ENCODE measurements around the gene LDHD.
A peak's percentile ranks its signal among the peaks of the same experiment; 100 is the strongest.
"Not testable (repeated sequence)": the region's sequence is repeated elsewhere in the genome, so short reads cannot be mapped to it uniquely, and the experiment has no call there.

Gene LDHD

DNA sequence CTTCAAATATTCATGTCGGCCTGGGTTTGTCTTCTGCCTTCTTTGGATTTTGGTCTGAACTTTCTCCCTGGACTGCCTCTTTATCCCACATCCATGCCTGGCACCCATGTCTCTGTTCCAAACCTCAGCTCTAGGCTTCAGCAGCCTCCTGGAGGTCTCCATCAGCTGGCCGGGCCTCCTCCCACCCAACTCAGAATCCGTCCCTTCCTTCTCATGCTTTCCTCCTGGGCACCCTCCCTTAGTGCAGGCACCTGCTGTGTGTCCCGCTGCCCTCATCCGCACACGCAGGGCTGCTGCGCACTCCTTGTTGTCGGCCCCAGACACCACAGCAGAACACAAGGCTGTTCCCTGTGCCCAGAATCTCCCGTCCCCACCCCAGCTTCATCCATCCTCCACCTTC lies 14.0 kb downstream of the LDHD start:
- DNase-seq (ENCODE audit: low read depth, low spot score): no peak
- H3K4me3 ChIP-seq (ENCODE audit: low read length): no peak overlapping the region

GRCh38 chr16:75101635-75102034 lies 14.9 kb downstream of the LDHD start:
- no peak overlapping the region for H3K4me3 ChIP-seq (ENCODE audit: low read length)
- DNase-seq (ENCODE audit: low read depth, low spot score): no peak

DNA sequence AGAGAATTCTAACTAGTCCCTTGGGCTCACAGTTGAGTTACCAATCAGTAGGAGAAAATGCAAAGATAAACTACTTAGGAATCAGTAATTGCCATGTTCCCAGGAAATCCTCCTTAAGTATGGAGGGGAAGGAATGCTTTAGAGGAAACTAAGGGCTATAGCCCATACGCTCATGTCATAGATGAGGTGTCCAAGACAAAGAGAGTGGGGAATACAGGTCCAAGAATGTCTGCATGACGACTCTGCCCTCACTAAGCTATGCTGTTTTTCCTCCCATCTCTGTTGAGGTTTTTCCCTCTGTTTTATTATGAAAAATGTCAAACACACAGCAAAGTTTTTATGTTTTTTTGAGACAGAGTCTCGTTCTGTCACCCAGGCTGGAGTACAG lies 16.0 kb downstream of the LDHD start:
- no peak for DNase-seq (ENCODE audit: low read depth, low spot score)
- H3K4me3 ChIP-seq (ENCODE audit: low read length): no peak overlapping the region

DNA sequence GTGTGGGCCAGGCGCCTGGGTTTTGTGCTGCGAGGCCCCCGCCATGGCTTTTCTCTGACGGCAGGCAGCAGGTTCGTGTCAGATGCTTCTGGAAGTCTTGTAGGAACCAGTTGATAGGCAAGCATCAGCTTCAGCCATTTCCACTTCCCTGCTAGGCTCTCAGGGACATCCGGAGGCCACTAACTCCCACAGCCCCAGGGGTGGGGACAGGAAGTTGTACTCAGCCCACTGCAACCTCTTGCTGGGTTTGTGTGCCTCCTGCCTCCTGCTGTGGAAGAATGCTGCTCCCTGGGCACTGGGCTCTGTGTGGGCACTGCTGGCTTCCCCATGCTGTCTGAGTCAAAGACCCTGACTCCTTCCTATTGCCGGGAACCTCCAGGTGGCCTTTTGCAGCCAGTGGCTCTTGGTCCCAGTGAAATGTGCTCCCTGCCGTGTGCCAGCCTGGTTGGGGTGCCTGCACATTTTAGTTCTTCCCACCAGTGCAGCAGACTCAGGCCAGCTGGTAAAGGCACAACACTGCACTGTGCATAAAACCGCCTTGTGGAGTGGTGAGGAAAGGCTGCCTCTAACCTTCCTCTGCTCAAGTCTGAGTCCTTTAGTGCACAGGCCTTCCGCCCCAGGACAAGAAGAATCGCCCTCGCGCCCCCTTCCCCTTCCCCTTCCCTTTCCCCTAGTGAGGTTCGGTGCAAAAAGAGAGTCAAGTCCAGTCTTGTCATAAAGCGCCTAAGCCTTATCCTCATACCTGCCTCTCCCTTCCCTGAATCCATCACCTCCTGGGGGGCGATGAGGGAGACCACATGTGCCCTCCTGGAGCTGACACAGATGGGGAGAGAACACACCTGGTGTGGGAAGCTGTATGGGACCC lies 16.6 kb downstream of the LDHD start:
- H3K4me3 ChIP-seq (ENCODE audit: low read length): peak overlapping the region; percentile 20
- DNase-seq (ENCODE audit: low read depth, low spot score): peak; percentile 72

DNA sequence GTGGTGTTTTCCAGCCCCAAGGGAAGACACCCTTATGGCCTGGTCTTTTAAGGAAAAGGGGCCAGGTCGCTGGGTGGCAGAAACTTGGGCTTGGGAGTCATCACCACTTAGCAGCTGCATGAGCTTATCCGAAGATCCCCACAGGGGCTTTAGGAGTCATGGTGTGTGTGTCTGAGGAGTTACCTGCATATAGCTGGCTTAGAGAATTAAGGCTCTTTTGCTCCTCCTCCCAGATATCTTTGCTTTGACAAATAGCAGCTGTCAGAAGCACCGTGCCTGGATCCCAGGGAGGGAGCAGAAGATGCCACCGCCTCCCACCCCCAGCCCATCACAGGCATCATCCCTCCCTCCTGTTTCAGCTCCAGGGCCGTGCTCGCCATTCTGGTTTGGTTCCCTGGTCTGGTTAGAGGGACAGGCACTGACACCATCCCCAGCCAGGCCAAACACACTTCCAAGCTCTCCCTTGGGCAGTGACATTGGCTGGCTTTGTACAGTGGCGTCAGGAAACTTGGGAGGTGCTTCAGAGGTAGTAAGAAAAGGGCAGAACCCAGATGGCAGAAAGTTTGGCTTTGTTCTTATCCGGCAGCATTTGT lies 17.4 kb downstream of the LDHD start:
- peak overlapping the region; percentile 20 for H3K4me3 ChIP-seq (ENCODE audit: low read length)
- no peak for DNase-seq (ENCODE audit: low read depth, low spot score)

DNA sequence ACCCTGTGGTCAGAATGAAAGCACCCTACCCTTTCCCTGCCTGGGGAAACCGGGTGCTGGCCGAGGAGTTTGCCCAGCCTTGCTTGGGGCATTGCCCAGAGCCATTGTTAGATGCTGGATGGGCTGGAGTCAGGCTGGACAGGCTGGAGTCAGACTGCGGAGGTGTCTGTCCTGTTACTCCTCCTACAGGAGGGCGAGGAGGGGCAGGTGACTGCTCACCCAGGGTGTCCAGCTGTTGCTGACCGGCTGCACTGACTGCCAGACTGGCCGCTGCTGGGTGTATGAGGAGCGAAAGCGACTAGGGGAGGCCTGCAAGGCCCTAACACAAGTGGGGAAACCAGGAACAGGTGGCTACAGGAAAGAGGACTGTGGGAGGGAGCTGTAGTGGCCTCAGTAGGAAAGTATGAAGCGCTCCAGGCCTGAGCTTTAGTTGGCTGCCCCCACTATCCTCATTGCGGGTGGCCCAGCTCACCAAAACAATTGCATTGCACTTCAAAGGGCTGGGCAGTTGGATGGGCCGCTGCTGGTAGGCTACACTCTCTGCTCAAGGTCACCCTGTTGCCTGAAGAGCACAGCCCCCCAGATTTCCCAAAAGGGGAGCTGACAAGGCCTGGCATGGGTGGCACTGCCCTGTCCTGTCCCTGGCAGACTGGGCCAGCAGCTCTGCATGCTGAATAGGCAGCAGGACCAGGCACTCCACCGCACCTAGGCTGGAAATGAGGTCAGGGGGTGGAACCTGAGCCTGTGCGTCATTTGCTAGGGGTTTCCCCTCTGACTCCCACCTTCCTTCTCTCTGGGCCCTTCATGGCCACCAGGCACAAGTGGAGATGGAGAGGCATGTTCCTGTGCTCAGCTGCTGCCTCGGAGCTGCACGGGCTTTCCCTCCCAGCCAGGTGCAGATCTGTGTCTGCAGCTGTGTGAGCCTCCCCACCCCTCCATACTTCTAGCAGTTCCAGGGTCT lies 18.4 kb downstream of the LDHD start:
- H3K4me3 ChIP-seq (ENCODE audit: low read length): no peak overlapping the region
- DNase-seq (ENCODE audit: low read depth, low spot score): peak; percentile 80

DNA sequence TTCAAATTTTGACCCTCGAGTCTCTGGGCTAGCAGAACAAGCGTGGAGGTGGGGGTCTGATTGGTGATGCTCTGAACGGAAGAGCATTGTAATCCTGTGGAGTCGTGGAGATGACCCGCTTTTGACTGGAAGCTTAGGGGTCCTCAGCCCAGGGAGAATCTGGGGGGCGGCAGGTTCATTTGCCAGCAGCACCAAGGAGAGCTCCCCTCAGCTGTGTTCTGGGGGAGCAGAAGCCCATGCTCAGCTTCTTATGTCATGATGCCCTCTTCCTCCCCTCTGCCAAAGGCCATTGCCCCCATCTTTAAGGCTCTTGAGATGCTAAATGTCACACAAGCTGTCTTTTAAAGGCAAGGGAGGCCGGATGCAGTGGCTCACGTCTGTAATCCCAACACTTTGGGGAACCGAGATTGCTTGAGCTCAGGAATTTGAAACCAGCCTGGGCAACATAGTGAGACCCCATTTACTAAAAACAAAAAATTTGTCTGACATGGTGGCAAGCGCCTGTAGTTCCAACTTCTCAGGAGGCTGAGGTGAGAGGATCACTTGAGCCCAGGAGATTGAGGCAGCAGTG lies 19.3 kb downstream of the LDHD start:
- DNase-seq (ENCODE audit: low read depth, low spot score): no peak
- no peak overlapping the region for H3K4me3 ChIP-seq (ENCODE audit: low read length)

DNA sequence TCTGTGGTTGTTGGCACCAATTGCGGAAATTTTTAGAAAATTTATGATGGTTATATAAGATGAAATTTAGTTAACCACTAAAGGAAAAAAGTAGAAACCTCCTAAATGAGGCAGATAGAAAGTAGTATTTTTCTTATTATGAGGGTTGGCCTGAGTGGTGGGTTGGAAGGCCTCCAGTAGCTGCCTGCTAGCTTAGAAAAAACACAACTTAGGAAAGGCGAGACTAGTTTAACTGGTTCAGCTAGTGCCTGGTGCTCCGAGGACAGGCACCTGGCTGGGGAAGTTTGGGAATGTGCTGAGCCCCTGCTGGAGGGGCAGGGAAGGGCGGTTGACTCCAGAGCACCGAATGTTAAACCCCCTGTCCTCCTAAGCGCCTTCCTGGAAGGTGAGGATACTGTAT lies 19.9 kb downstream of the LDHD start:
- no peak for DNase-seq (ENCODE audit: low read depth, low spot score)

GRCh38 chr16:75095204-75095621 lies 21.4 kb downstream of the LDHD start:
- DNase-seq (ENCODE audit: low read depth, low spot score): no peak
- no peak overlapping the region for H3K4me3 ChIP-seq (ENCODE audit: low read length)

More for the DNA sequence above, 19.9 kb downstream of the LDHD start:
- H3K4me3 ChIP-seq (ENCODE audit: low read length): no peak overlapping the region

DNA sequence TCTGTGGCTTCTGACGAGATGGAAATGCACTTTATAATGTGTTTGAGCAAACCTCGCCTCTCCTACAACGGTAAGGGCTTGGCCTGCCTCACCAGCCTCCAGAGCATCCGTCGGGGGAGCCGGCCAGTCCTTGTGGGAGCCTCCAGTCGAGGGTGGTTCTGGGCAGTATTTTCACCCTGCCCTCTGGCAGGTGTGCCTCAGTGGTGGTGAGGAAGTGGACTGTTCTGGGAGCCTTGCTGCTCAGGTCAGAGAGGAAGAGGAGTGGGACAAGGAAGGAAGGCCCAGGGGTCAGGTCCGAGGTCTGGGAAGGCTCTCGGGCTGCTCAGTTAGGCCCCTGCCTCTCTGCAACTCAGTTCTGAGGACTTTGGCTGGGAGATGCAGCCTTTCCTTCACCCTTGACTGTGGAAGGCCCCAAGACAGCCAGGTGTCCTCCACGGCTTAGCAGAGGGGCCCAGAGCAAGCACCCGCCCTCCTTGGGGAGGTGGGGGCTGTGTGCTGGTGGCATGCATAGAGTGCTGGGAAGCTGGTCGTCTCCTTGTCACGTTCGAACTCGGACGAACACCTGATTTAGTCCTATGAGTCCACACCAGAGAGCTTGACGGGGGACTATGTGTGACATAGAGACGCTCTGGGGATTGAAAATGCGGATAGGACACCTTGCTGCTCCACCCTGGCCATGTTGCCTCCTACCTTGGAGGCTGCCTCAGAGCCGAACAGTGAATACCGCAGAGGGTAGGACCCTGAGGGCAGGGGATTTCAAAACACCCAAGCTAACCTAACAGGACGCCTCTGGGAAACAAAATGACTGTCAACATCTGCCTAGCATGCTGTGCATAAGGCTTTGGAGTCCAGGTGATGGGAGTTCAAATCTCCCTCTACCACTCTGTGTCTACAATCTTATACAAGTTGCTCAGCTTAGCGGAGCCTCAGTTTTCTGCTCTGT lies 22.7 kb downstream of the LDHD start:
- DNase-seq (ENCODE audit: low read depth, low spot score): no peak
- H3K4me3 ChIP-seq (ENCODE audit: low read length): no peak overlapping the region

DNA sequence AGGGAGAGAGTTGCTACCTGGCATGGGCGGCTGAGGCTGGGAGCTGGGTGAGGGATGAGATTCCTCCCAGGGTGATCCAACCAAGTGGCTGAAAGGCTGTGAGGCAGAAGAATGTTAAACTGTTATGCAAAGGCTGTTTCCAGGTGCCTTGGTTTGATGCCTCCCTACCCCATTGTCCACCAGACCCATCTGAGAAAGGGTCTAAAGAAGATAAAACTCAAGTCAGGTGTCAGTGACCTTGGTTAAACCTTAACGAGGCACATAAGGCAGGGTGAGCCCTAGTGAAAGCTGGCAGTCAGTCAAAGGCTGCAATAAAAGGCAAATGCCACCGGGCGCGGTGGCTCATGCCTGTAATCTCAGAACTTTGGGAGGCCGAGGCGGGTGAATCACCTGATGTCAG lies 23.8 kb downstream of the LDHD start:
- no peak for DNase-seq (ENCODE audit: low read depth, low spot score)
- no peak overlapping the region for H3K4me3 ChIP-seq (ENCODE audit: low read length)

GRCh38 chr16:75091619-75092018 lies 25.0 kb downstream of the LDHD start:
- not testable (repeated sequence) for DNase-seq (ENCODE audit: low read depth, low spot score); H3K4me3 ChIP-seq (ENCODE audit: low read length)

DNA sequence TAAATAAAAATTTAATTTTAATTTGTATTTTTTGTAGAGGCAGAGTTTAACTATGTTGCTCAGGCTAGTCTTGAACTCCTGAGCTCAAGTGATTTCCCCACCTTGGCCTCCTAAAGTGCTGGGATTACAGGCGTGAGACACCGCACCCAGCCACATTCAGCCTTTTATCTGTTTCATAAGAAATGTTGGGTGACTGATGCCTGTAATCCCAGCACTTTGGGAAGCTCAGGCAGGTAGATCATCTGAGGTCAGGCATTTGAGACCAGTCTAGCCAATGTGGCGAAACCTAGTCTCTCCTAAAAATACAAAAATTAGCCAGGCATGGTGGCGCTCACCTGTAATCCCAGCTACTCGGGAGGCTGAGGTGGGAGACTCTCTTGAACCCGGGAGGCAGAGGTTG lies 25.7 kb downstream of the LDHD start:
- not testable (repeated sequence) for DNase-seq (ENCODE audit: low read depth, low spot score); H3K4me3 ChIP-seq (ENCODE audit: low read length)

DNA sequence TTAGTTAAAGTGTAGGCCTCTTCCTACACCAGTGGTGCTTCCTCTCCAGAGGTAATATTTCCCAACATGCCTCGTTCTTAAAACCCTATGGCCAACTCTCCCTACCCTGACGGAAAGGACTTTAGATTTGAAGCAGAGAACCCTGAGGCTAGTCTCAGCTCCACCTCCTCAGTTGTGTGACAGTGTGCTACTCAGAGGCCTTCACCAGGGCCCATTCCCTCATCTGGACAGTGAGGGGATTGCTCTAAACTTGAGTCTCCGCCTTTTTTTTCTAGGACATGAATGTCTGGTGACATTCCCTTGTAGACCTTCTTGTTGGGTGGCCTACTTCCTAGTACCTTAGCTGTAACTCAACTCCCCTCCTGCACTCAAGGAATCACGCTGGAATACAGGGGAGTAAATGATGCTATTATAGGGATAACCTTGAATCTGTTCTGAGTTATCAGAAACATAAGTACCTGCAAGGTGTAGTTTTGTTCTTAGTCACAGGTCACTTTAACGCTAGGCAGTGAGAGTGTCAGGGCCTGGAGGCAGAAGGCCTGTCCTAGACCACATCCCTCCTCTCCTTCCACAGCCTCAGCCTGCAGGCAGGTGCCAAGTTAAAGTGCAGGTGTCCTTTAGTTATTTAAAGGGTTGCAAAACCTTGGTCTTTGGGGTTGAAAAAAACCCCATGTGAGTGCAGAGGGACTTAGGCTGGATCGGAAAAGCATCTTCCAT lies 26.9 kb downstream of the LDHD start:
- H3K4me3 ChIP-seq (ENCODE audit: low read length): no peak overlapping the region
- no peak for DNase-seq (ENCODE audit: low read depth, low spot score)

DNA sequence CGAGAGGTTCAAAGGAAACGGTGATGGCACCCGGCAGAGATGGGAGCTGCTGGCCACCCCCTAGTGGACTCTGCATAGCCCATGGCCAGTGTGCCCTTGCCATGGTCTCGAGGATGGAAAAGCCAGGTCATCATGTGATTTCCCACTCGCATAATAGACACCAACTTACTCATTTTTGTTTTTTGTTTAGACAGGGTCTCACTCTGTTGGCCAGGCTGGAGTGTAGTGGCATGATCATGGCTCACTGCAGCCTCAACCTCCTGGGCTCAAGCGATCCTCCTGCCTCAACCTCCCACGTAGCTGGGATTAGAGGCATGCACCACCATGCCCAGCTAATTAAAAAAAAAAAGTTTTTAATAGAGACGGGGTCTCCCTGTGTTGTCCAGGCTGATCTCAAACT lies 27.6 kb downstream of the LDHD start:
- DNase-seq (ENCODE audit: low read depth, low spot score): no peak
- no peak overlapping the region for H3K4me3 ChIP-seq (ENCODE audit: low read length)

DNA sequence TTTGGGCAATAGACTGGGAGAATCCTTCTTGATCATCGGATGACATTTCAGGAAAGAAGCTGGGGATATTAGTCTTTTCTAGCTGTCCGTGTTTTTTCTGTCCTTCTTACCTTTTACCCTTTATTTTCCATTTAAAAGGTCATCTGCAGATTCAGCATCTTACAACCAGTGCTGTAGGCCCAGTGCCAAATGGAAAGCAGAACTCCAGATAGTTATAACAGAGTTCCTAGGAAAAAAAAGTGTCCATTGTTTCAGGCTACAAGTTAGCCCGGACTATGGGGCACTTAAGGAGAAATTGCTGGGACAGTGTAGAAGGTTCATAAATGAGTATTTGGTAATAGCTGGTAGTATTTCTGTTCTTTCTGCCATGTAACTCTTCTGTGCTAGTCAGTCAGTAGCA lies 28.4 kb downstream of the LDHD start:
- no peak for DNase-seq (ENCODE audit: low read depth, low spot score)
- no peak overlapping the region for H3K4me3 ChIP-seq (ENCODE audit: low read length)

- DNase-seq (ENCODE audit: low read depth, low spot score): peak; percentile 69
- no peak overlapping the region for H3K4me3 ChIP-seq (ENCODE audit: low read length)
Observed at GRCh38 chr16:75087375-75087979, 29.1 kb downstream of the LDHD start.
